GM23338 (cell line): Measurements from ENCODE around the gene JDP2. TPM values are rescaled to one million over a fixed set of nuclear protein-coding genes. Genes with fewer than 3 reads are reported as not detected.

Experiments
- ATAC-seq: fragments of 200-7000 bp; cut with Tn5 transposase; 3 replicates; pipeline ENCODE4 v1.9.1; 2020
- DNase-seq: peaks from one replicate; pipeline ENCODE4 v3.0.0-alpha.2; 2015; ENCODE audit warnings: low spot score
- H2AFZ ChIP-seq: fragments of 200-600 bp; sonication (generic); 2 replicates; pipeline ENCODE4 v1.8.0; 2016; ENCODE audit warnings: antibody characterized with exemption, mild to moderate bottlenecking, moderate library complexity
- H3F3A ChIP-seq: fragments of 200-600 bp; sonication (generic); replicated peaks from 2 replicates; pipeline ENCODE4 v1.8.0; 2017; ENCODE audit warnings: antibody characterized with exemption, mixed run types, low read depth
- H3K27ac ChIP-seq: fragments of 200-600 bp; sonication (generic); 2 replicates; pipeline ENCODE4 v1.6.1; 2016; ENCODE audit warnings: low read depth
- H3K27me3 ChIP-seq: fragments of 200-600 bp; sonication (generic); 2 replicates; pipeline ENCODE4 v1.8.0; 2016; ENCODE audit warnings: mild to moderate bottlenecking, mixed run types, moderate library complexity; ENCODE audit not compliant: insufficient read depth
- H3K36me3 ChIP-seq: fragments of 200-600 bp; sonication (generic); 2 replicates; pipeline ENCODE4 v1.8.0; 2016; ENCODE audit warnings: mild to moderate bottlenecking; ENCODE audit not compliant: insufficient read depth
- H3K4me1 ChIP-seq: fragments of 200-600 bp; sonication (generic); 2 replicates; pipeline ENCODE4 v1.8.0; 2016; ENCODE audit warnings: mild to moderate bottlenecking, moderate library complexity; ENCODE audit not compliant: insufficient read depth
- H3K4me2 ChIP-seq: fragments of 200-600 bp; sonication (generic); 2 replicates; pipeline ENCODE4 v1.7.1; 2017; ENCODE audit warnings: mixed run types
- H3K4me3 ChIP-seq: fragments of 200-600 bp; sonication (generic); 2 replicates; pipeline ENCODE4 v1.6.1; 2016; ENCODE audit warnings: mixed run types
- H3K79me2 ChIP-seq: fragments of 200-600 bp; sonication (generic); replicated peaks from 2 replicates; pipeline ENCODE4 v1.8.0; 2017; ENCODE audit warnings: mild to moderate bottlenecking; ENCODE audit not compliant: insufficient read depth
- H3K9me2 ChIP-seq: fragments of 200-600 bp; sonication (generic); 2 replicates; pipeline ENCODE4 v1.8.0; 2017; ENCODE audit not compliant: insufficient read depth
- H4K20me1 ChIP-seq: fragments of 200-600 bp; sonication (generic); replicated peaks from 2 replicates; pipeline ENCODE4 v1.8.0; 2017; ENCODE audit warnings: mild to moderate bottlenecking; ENCODE audit not compliant: insufficient read depth
- H3K27ac Mint-ChIP-seq: 2 replicates; pipeline ENCODE4 v1.8.0; 2020; ENCODE audit warnings: inconsistent platforms, mild to moderate bottlenecking, moderate library complexity, mixed read lengths
- H3K27me3 Mint-ChIP-seq: 3 replicates; pipeline ENCODE4 v1.8.0; 2022; ENCODE audit warnings: low read depth, mild to moderate bottlenecking, moderate library complexity, mixed read lengths, inconsistent platforms; ENCODE audit not compliant: insufficient read depth, poor library complexity
- H3K36me3 Mint-ChIP-seq: 3 replicates; pipeline ENCODE4 v1.8.0; 2021; ENCODE audit warnings: low read depth, mild to moderate bottlenecking, inconsistent platforms, moderate library complexity, mixed read lengths
- H3K4me1 Mint-ChIP-seq: 3 replicates; pipeline ENCODE4 v1.8.0; 2020; ENCODE audit warnings: mild to moderate bottlenecking, inconsistent platforms, mixed read lengths
- H3K4me3 Mint-ChIP-seq: 3 replicates; pipeline ENCODE4 v1.8.0; 2021; ENCODE audit warnings: moderate library complexity, mild to moderate bottlenecking, inconsistent platforms, mixed read lengths
- H3K9me3 Mint-ChIP-seq: 3 replicates; pipeline ENCODE4 v1.8.0; 2020; ENCODE audit warnings: moderate library complexity, mild to moderate bottlenecking, inconsistent platforms, mixed read lengths
- EZH2phosphoT487 ChIP-seq: fragments of 200-600 bp; sonication (generic); IDR thresholded peaks from one replicate; pipeline ENCODE4 v1.8.1; 2018; ENCODE audit warnings: antibody characterized with exemption; ENCODE audit not compliant: unreplicated experiment
- POLR2AphosphoS5 ChIP-seq: IDR thresholded peaks from 2 replicates; pipeline ENCODE4 v1.6.1; 2016; ENCODE audit warnings: antibody characterized with exemption, low read depth
- STAT1 ChIP-seq: IDR thresholded peaks from one replicate; pipeline ENCODE4 v1.6.1; 2016; ENCODE audit warnings: antibody characterized with exemption; ENCODE audit not compliant: unreplicated experiment
- ZNF114 ChIP-seq: fragments of 250-450 bp; sonication (Bioruptor Pico); IDR thresholded peaks from 2 replicates; pipeline ENCODE4 v1.5.0; 2020; ENCODE audit warnings: mild to moderate bottlenecking, moderate library complexity
- polyA plus RNA-seq: library from polyadenylated mRNA; unstranded; fragments of >200 nt; fragmentation: Nextera tagmentation; extraction: Ambion mirVana; gene quantifications from 2 replicates; pipeline ENCODE4 v1.2.1, GENCODE V29; 2016
- total RNA-seq: library from RNA; depleted of rRNA; stranded (reverse); fragments of >200 nt; shearing (Covaris generic); gene quantifications from 2 replicates; pipeline ENCODE4 v1.2.3, GENCODE V29; 2014
- TF ChIP-seq, protein P1 (sequence below): fragments of 250-450 bp; sonication (Bioruptor Pico); IDR thresholded peaks from 2 replicates; pipeline ENCODE4 v1.5.0; 2020; ENCODE audit warnings: mild to moderate bottlenecking, moderate library complexity
- TF ChIP-seq, protein P2 (sequence below): IDR thresholded peaks from 2 replicates; pipeline ENCODE4 v1.6.1; 2016; ENCODE audit warnings: antibody characterized with exemption

JDP2 gene
- total and polyA plus RNA-seq, 2 experiments from 2014 or later: 12.5 to 38.9 TPM

DNA sequence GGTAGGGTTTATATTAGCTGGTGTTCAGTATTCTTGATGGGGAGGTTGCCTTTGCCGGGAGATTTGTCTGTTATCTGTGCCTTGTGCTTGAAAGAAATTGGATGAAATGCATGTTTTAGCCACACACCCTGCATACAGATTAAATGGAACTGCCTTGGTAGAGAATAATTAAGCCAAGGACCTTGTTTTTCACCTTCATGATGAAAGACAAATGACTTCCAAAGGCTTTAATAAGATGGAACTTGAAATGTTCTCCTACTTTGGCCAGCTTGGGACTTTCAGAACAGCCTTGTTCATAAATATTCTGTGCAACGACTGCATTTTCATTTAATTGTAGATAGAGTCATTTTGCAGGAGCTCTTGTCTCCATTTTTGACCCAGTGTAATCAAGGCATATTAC lies 21.2 kb downstream of the JDP2 start (continued):
- TF ChIP-seq, protein P1, sequence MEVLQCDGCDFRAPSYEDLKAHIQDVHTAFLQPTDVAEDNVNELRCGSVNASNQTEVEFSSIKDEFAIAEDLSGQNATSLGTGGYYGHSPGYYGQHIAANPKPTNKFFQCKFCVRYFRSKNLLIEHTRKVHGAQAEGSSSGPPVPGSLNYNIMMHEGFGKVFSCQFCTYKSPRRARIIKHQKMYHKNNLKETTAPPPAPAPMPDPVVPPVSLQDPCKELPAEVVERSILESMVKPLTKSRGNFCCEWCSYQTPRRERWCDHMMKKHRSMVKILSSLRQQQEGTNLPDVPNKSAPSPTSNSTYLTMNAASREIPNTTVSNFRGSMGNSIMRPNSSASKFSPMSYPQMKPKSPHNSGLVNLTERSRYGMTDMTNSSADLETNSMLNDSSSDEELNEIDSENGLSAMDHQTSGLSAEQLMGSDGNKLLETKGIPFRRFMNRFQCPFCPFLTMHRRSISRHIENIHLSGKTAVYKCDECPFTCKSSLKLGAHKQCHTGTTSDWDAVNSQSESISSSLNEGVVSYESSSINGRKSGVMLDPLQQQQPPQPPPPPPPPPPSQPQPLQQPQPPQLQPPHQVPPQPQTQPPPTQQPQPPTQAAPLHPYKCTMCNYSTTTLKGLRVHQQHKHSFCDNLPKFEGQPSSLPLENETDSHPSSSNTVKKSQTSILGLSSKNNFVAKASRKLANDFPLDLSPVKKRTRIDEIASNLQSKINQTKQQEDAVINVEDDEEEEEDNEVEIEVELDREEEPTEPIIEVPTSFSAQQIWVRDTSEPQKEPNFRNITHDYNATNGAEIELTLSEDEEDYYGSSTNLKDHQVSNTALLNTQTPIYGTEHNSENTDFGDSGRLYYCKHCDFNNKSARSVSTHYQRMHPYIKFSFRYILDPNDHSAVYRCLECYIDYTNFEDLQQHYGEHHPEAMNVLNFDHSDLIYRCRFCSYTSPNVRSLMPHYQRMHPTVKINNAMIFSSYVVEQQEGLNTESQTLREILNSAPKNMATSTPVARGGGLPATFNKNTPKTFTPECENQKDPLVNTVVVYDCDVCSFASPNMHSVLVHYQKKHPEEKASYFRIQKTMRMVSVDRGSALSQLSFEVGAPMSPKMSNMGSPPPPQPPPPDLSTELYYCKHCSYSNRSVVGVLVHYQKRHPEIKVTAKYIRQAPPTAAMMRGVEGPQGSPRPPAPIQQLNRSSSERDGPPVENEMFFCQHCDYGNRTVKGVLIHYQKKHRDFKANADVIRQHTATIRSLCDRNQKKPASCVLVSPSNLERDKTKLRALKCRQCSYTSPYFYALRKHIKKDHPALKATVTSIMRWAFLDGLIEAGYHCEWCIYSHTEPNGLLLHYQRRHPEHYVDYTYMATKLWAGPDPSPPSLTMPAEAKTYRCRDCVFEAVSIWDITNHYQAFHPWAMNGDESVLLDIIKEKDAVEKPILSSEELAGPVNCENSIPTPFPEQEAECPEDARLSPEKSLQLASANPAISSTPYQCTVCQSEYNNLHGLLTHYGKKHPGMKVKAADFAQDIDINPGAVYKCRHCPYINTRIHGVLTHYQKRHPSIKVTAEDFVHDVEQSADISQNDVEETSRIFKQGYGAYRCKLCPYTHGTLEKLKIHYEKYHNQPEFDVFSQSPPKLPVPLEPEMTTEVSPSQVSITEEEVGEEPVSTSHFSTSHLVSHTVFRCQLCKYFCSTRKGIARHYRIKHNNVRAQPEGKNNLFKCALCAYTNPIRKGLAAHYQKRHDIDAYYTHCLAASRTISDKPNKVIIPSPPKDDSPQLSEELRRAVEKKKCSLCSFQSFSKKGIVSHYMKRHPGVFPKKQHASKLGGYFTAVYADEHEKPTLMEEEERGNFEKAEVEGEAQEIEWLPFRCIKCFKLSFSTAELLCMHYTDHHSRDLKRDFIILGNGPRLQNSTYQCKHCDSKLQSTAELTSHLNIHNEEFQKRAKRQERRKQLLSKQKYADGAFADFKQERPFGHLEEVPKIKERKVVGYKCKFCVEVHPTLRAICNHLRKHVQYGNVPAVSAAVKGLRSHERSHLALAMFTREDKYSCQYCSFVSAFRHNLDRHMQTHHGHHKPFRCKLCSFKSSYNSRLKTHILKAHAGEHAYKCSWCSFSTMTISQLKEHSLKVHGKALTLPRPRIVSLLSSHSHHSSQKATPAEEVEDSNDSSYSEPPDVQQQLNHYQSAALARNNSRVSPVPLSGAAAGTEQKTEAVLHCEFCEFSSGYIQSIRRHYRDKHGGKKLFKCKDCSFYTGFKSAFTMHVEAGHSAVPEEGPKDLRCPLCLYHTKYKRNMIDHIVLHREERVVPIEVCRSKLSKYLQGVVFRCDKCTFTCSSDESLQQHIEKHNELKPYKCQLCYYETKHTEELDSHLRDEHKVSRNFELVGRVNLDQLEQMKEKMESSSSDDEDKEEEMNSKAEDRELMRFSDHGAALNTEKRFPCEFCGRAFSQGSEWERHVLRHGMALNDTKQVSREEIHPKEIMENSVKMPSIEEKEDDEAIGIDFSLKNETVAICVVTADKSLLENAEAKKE: no peak
- TF ChIP-seq POLR2AphosphoS5 (no peak), EZH2phosphoT487 (no peak)

DNA sequence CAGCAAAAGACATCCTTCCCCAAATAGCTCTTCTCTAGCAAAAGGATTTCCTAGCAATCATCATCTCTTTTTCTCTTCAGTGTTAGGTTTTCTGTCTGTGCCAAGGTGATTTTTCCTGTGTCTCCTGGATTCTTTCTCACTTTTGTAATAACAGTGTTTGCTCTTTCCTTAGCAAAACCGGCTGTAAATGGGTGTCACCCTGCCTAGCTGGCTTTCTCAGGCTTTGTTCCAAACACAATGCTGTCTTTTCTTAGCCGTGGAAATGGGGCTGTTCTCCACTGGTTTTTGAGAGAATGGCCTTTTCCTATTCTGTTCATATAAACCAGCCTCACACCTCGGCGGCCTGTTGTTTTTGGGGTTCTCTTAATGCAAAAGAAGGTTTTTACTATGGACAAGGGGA lies 21.9 kb downstream of the JDP2 start:
- H3K4me1 Mint-ChIP-seq: peaks cover 41% of the 10 kb centered on the region
- peaks cover 57% of the 10 kb centered on the region for H3K79me2 ChIP-seq
- H3K27me3 ChIP-seq: no peaks in the 10 kb centered on the region
- peaks cover 20% of the 10 kb centered on the region for H3K36me3 Mint-ChIP-seq
- H3K27me3 Mint-ChIP-seq: peaks cover 11% of the 10 kb centered on the region
- H3K27ac Mint-ChIP-seq: no peak overlapping the region
- H3F3A ChIP-seq: peaks cover 11% of the 10 kb centered on the region; the same call in 1 of the 2 replicates
- ATAC-seq (no peak), DNase-seq (no peak)
- no peaks in the 10 kb centered on the region for H3K9me2 ChIP-seq
- H3K36me3 ChIP-seq: no peaks in the 10 kb centered on the region; the same call in 1 of the 2 replicates
- no peak overlapping the region for H2AFZ ChIP-seq
- no peak overlapping the region for H3K27ac ChIP-seq
- peaks cover 19% of the 10 kb centered on the region for H3K4me1 ChIP-seq
- H4K20me1 ChIP-seq: no peaks in the 10 kb centered on the region; the same call in 1 of the 2 replicates
- no peaks in the 10 kb centered on the region for H3K9me3 Mint-ChIP-seq
- H3K4me2 ChIP-seq: no peak overlapping the region
- H3K4me3 ChIP-seq: no peak overlapping the region
- H3K4me3 Mint-ChIP-seq: no peak overlapping the region
- TF ChIP-seq STAT1 (no peak), POLR2AphosphoS5 (no peak), ZNF114 (CRISPR knock-in tag) (no peak), EZH2phosphoT487 (no peak)
- TF ChIP-seq, protein P2, sequence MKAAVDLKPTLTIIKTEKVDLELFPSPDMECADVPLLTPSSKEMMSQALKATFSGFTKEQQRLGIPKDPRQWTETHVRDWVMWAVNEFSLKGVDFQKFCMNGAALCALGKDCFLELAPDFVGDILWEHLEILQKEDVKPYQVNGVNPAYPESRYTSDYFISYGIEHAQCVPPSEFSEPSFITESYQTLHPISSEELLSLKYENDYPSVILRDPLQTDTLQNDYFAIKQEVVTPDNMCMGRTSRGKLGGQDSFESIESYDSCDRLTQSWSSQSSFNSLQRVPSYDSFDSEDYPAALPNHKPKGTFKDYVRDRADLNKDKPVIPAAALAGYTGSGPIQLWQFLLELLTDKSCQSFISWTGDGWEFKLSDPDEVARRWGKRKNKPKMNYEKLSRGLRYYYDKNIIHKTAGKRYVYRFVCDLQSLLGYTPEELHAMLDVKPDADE: no peak
- TF ChIP-seq, protein P1: no peak
